Right ventricle myocardium superior (tissue), 1 donor: ENCODE results near the gene GIPC2. TPM values are rescaled to one million over a fixed set of nuclear protein-coding genes. Genes with fewer than 3 reads are reported as not detected.
A peak's percentile ranks its signal among the peaks of the same experiment; 100 is the strongest.

Source experiments
- ATAC-seq: fragments of 200-7000 bp; cut with Tn5 transposase; one replicate; pipeline ENCODE4 v1.9.1; 2020; ENCODE audit warnings: mild to moderate bottlenecking; ENCODE audit not compliant: poor library complexity
- DNase-seq: peaks from one replicate; pipeline ENCODE4 v3.0.0-alpha.2; 2020
- intact Hi-C: fragments of 100-400 bp; cut with DNase I; formaldehyde crosslinking; loops from one replicate; pipeline ENCODE4 v1.11.2; 2022
- total RNA-seq: library from RNA; stranded (reverse); fragmentation: NEBNext Ultra II Directional; extraction: Animal tissue kit (Norgen Biotek cat#: 25700); gene quantifications from one replicate; pipeline ENCODE4 v1.2.1, GENCODE V29; 2021
- donor health status: DM: no; HTN: yes; CAD: no; lungs with severe emphysema.

The GIPC2 gene
- total RNA-seq, 1 donor from 2014 or later: 2.0 TPM

- DNase-seq (no peak), ATAC-seq (no peak)
- intact Hi-C loops: no loop called here
Measured at GRCh38 chr1:78156805-78157521, 111.2 kb downstream of the GIPC2 start.

- ATAC-seq: no peak
- DNase-seq: no peak
- intact Hi-C loops: no loop called here
Measured at GRCh38 chr1:78165816-78166215, 120.0 kb downstream of the GIPC2 start.

DNA sequence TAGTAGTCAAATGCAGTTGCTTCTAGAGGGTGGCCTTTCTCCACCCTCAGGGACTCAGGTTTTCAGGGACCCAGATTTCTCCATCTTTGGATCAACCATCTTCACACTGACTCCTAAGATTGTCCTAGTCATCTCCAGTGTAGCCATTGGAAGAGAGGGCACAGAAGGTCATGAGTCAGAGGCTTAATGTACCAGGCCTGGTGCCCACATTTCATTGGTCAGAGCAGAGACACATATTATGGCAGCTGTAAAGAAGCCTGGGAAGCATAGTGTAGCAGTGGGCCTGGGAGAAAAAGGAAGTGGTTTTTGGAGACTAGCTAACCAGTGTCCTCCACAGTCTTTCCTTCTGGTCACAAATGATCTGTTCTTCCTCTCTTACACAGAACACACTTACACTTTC is 122.5 kb downstream of the GIPC2 start:
- ATAC-seq (no peak), DNase-seq (no peak)
- intact Hi-C loops: no loop called here

GRCh38 chr1:78170859-78171258 is 125.1 kb downstream of the GIPC2 start:
- intact Hi-C loops: no loop called here
- DNase-seq (no peak), ATAC-seq (no peak)

DNA sequence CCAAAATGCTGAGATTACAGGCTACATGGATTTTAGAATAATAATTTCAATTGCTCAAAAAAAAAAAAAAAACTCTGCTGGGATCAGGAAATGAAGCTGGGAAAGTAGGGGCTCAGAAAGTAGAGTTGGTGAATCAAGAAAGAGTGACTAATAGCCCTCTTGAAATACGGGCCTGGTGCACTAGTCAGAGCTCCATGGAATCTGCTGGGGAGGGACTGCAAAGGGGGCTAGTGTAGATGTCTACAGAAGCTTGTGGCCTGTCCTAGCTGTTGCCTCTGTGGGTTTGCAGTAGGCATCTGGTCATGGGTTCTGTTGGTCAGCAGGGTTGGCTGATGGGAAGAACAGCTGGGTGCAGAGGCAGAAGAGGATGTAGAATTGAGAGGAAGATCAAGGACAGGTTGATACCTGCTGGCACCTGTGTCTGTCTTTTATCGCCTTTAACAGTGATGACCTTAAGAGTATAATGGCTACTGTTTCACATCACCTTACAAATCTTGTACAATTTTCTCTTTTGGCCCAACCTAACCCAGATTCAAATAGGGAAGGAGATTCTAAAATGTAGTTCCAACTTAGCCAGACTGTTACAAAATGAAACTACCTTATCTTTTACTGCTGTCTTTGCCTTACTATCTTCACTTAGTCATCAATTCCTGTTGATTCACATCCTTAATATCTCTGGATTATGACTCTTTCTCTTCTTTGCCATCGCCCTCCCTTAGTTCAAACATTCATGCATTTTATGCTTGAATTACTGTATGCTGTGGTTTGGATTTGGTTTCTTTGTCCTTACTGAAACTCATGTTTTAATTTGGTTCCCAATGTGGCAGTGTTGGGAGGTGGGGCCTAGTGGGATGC is 126.2 kb downstream of the GIPC2 start:
- ATAC-seq: no peak
- DNase-seq: no peak
- intact Hi-C loops: no loop called here

DNA sequence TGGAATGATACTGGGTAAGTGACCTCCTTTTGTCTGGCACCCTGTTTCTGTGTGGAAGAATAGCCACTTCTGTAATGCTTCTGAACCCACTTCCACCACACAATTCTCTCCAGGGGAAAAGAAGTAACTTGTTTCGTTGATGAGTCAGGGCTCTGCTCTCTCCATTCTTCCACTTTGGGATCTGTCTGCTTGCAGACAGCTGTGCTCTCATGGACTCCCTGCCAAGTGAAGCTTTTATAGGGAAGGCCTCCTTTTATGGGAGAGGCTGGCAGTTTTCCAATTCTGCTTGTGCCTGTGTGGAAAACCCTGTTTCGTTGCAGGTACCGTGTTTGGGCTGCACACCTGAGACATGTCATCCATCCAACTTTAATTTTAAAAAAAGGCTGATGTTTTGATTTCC is 130.7 kb downstream of the GIPC2 start:
- ATAC-seq (peak; percentile 31), DNase-seq (no peak)
- intact Hi-C loops: no loop called here

DNA sequence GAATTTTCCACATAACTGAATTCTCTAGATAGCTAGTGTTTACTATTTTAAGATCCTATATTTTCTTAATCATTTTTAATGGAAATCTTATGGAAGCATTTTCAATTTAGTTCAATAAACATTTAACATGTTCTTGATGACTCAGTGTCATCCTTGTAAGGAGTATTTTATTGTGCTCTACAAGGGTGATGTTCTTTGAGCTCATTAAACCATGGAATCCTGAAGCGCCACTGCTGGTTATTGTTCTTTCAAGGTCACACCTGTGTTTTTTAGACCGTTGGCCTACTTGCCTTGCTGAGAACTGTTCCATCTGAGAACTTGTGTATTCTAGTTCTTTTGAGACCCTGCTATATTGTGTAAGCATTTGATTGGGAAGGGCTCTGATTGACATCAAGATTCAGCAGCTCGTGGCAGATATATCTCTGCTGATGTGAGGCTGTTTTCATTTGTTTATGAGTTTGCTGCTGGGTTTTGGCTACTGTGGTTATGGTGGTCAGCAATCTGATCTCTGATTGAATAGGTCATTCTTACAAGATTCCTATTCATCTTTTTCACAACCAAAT is 132.0 kb downstream of the GIPC2 start:
- ATAC-seq (no peak), DNase-seq (no peak)
- intact Hi-C loops: no loop called here

DNA sequence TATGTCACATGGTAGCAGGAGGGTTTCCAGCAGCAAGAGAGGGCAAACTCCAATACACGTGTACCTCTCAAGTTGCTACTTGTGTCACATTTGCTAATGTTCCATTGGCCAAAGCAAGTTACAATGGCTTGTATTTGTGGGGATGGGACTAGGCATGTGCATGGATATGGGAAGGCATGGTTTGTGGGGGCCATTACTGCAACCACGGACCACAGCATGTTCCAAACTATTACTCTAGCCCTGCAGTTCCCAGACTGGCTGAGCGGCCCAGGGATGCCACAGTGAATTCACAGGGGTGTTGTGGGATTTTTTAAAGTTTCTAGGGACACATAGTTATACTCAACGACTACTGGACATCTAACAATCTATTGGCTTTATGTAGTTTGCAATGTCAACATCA is 133.1 kb downstream of the GIPC2 start:
- intact Hi-C loops: no loop called here
- no peak for ATAC-seq
- no peak for DNase-seq

- DNase-seq (no peak), ATAC-seq (no peak)
- intact Hi-C loops: no loop called here
Measured at GRCh38 chr1:78184460-78185072, 138.8 kb downstream of the GIPC2 start.

Other genes starting within 250 kb of the GIPC2 start
- 370 TPM for gene NEXN, start 157.3 kb upstream of the GIPC2 start, total RNA-seq
- gene FUBP1, start 66.9 kb upstream of the GIPC2 start, total RNA-seq: 47.9 TPM
- 99.0 TPM for gene DNAJB4, start 41.0 kb upstream of the GIPC2 start, total RNA-seq